ENCODE data around the gene TSC1.

DNA sequence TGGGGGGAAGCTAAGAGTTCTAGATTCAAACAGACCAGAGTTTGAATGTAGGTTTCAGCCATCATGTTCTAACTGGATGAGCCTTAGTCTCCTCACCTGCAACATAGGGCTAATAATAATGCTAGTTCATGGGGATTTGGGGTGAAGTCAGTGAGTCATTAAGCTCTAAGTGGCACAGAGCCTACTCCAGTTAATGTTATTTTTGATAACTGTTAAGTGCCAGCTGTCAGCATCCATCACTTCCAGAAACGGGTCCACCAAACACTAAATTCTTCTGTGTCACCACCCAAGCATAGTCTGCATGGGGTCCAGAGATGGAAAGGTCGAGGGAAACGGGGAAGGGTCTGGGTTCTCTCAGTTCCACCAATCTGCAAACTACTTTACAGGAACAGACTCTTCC, 1.8 kb upstream of the TSC1 start:
- TF ChIP-seq, protein P1, sequence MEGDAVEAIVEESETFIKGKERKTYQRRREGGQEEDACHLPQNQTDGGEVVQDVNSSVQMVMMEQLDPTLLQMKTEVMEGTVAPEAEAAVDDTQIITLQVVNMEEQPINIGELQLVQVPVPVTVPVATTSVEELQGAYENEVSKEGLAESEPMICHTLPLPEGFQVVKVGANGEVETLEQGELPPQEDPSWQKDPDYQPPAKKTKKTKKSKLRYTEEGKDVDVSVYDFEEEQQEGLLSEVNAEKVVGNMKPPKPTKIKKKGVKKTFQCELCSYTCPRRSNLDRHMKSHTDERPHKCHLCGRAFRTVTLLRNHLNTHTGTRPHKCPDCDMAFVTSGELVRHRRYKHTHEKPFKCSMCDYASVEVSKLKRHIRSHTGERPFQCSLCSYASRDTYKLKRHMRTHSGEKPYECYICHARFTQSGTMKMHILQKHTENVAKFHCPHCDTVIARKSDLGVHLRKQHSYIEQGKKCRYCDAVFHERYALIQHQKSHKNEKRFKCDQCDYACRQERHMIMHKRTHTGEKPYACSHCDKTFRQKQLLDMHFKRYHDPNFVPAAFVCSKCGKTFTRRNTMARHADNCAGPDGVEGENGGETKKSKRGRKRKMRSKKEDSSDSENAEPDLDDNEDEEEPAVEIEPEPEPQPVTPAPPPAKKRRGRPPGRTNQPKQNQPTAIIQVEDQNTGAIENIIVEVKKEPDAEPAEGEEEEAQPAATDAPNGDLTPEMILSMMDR (IDR thresholded peaks at IDR 0.05), result no peak
- no peak for TF ChIP-seq EP300 (IDR thresholded peaks at IDR 0.05; ENCODE audit: low read depth)

Data from transverse colon (tissue), 3 donors.